ENCODE measurements around the gene MFSD1.

- TF ChIP-seq POLR2A (IDR thresholded peaks at IDR 0.05) (no peak), CTCF (IDR thresholded peaks at IDR 0.05) (no peak)
These were observed 19.4 kb upstream of the MFSD1 start for GRCh38 chr3:158782283-158782989.

All from thyroid gland (tissue), 4 donors.